ENCODE measurements around the gene PDE6B.
"Not testable (repeated sequence)": the region's sequence is repeated elsewhere in the genome, so short reads cannot be mapped to it uniquely, and the experiment has no call there.

Gene PDE6B

DNA sequence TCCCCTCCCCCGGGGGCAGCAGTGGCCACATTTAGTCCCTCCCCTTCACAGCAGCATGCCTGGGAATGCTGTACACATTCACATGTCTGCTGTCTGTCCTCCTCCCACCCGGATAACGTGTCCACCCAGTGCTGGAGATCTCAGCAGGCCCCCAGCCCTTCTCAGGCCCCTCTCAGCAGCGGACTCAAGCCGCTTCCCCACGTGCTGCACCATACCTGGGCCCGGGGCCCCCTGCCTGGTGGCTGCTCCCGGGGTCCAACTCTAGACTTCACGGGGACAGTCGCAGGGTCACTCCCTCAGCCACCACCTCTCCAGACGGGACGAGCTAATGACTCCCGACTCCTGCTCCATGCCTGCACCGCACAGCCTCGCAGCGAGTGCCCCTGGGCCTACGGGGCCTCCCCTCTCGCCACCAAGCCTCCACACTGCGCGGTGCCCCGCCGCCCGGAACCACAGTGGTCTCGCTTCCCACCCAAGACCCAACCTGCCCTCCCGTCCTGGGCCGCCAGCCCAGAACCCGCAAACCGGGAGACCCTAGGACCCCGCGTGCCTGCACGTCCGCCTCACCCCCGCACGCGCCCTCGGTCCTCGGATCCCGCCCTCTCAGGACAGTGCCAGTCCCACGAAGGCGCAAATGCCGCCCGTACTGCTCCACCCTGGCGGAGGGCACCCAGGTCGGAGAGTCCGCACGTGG is 79.0 kb downstream of the PDE6B start:
- DNase-seq (ENCODE audit: low read depth in 3 of 3), result no peak

DNA sequence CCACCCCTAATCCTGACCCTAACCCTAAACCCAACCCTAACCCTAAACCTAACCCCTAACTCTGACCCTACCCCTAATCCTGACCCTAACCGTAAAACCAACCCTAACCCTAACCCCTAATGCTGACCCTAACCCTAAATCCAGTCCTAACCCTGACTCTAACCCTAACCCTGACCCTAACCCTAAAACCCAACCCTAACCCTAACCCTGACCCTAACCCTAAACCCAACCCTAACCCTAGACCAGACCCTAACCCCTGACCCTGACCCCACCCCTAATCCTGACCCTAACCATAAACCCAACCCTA is 79.6 kb downstream of the PDE6B start:
- DNase-seq (ENCODE audit: low read depth in 3 of 3), result no peak

DNA sequence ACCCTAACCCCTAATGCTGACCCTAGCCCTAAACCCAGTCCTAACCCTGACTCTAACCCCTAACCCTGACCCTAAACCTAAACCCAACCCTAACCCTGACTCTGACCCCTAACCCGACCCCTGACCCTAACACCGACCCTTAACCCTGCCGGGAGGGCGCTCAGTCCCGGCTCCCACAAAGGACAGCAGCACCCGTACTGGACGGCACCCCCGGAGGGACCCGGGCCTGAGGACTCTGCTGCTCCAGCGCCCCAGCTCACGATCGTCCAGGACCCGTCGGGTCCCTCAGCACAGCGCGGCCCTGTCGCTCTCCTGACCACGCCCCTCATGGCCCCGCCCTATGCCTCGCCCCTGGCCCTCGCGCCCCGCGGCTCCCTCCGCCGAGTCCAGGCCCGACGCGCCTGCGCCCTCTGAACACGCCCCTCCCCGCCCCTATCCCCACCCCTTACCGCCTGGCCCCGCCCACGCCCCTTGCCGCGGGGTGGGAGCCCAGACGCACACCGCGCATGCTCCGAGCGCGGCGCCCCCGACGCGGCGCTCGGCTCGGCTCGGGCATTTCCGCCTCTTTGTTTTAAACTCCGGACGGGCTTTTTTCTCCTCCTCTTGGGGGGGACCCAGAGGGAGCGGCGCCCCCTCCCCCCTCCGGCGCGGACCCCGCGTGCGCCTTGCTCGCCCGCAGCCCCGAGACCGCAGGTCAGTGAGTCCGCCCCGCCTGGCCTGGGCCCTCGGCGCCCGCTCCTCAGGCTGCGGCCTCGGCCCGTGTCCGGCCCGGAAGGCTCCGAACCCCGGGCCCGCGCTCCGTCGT is 80.1 kb downstream of the PDE6B start, which contains the start of gene PCGF3:
TSS of gene PCGF3 (plus strand) at position 555 of the 805 bp plus-strand sequence. CDS start 27,849 bp downstream, outside the sequence.
- peak; percentile 95 to 98 (median 95) for DNase-seq (ENCODE audit: low read depth in 3 of 3)

DNA sequence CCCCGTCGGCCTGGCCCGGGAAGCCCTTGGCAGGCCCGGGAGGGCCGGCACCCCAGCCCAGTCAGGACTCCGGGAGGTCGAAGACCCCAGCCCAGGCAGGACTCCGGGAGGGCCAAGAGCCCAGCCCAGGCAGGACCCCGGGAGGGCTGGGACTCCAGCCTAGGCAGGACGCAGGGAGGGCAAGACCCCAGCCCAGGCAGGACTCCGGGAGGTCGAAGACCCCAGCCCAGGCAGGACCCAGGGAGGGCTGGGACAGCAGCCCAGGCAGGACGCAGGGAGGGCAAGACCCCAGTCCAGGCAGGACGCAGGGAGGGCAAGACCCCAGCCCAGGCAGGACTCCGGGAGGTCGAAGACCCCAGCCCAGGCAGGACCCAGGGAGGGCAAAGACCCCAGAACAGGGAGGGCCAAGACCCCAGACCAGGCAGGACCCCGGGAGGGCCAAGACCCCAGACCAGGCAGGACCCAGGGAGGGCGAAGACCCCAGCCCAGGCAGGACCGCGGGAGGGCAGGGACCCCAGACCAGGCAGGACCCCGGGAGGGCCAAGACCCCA is 80.8 kb downstream of the PDE6B start:
- DNase-seq (ENCODE audit: low read depth in 3 of 3), result not testable (repeated sequence)

DNA sequence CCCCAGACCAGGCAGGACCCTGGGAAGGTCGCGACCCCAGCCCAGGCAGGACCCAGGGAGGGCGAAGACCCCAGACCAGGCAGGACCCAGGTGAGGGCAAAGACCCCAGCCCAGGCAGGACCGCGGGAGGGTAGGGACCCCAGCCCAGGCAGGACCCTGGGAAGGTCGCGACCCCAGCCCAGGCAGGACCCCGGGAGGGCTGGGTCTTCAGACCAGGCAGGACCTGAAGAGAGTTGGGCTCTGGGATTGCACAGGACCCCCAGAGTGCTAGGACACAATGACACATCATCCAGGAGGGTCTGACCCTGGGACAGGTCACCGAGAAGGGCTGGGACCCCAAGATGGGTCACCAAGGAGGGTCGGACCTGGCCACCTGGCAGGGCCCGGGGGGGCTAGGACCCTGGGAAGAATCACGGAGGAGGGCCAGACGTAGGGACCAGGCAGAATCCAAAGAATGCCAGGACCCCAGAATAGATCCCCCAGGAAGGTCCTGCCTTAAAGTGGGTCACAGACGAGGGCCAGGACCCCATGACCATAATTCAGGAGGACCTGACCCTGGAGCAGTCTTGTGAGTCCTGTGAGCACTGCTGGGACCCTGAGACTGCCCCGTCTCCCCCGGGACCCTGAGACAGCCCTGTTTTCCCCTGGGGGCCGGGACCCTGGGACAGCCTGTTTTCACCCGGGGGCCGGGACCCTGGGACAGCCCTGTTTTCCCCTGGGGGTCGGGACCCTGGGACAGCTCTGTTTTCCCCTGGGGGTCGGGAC is 81.6 kb downstream of the PDE6B start:
- no peak for DNase-seq (ENCODE audit: low read depth in 3 of 3)

DNA sequence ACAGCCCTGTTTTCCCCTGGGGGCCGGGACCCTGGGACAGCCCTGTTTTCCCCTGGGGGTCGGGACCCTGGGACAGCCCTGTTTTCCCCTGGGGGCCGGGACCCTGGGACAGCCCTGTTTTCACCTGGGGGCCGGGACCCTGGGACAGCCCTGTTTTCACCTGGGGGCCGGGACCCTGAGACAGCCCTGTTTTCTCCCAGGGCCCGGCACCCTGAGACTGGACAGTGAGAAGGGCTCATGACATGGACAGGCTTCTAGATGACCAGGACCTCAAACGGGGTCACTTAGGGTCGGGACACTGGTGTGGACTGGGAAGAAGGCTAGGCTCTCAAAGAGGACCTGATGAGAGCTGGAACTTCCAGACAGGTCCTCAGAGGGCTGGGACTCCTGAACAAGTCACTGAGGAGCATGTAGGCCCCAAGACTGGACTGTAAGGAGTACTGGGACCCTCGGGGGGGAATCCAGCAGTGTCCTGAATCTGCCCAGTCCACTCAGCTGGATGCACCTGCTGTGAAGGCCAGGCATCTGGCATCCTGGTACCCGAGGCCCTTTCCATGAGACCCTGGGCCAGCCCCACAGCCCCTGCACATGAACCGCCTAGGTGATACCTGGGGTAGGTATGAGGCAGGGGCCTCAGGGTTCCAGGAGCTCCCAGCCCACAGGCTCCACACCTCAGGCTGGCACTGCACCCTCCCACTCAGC is 82.7 kb downstream of the PDE6B start:
- DNase-seq (ENCODE audit: low read depth in 3 of 3), result no peak

DNA sequence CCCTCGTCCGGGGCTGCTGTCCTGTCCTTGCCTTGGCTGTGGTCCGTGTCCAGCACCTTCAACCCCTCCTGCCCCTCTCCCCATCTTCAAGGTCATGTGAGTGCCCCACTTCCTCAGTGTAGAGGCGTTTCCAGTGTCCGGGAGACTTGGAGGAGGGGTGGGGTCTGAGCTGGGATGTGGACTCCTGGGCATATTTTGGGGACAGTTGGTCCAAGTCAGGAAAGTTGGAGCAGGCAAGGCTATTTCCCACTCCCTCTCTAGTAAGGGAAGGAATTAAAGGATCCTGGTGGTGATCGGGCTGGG is 83.2 kb downstream of the PDE6B start:
- no peak for DNase-seq (ENCODE audit: low read depth in 3 of 3)

DNA sequence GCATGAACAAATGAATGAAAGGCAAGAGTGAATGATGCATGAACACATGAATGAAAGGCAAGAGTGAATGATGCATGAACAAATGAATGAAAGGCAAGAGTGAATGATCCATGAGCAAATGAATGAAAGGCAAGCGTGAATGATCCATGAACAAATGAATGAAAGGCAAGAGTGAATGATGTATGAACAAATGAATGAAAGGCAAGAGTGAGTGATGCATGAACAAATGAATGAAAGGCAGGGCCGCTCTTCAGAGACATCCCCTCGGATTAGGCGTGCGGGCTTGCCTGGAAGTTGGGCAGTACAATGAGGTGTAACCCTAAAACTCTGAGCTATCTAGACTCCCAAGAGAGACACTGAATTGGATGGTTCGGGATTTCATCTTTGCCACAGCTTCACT is 84.0 kb downstream of the PDE6B start:
- no peak for DNase-seq (ENCODE audit: low read depth in 3 of 3)

DNA sequence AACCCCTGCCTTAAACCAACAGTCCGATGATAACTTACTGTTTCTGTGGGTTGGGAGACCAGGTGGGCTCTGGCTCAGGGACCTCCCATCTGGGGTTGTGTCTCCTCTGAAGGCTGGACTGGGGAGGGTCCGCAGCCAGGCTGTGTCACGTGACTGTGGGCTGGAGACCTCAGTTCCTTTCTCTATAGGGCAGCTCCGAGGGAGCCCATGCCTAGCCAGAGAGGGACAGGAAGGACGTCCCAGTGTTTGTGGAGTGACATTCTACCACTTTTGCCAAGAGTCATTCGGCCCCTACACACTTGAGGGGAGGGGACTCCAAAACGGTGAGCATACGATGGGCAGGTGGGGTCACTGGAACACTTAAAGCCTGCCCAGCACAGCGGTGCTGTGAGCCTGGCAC is 84.7 kb downstream of the PDE6B start:
- no peak for DNase-seq (ENCODE audit: low read depth in 3 of 3)

DNA sequence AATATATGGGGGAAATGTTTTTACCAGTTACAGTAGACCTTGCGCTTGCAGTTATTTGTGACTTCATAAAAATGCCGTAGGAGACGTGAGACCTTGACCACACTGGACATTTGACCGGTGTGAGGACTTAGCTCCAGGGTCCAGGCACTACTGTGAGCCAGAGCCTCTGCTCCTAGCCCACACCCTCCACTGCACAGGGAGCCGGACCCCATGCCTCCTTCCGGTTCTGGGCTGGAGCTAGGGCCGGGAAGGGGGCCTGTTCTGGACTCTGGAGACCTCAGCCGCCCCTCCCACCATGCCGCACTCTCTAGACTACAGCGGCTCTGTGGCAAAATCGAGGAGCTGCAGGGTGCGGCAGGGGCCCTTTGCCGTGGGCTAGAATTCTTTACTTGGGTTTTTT is 85.5 kb downstream of the PDE6B start:
- DNase-seq (ENCODE audit: low read depth in 3 of 3), result no peak

DNA sequence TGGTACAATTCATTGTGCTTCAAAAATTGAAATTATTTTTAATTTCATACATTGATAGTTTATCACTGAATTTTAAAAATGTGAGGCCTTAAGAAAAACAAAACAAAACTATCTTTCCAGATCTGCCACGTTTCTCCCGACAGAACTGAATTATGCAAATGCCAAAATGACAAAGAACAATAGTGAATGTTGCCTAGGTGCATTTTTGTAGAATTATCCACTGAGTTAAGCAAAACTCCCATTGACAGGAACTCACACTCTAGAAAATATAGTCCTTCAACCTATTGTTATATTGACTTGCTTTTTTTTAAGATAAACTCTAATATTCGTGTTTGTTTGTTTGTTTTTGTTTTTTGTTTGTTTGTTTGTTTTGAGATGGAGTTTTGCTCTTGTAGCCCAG is 86.7 kb downstream of the PDE6B start:
- no peak for DNase-seq (ENCODE audit: low read depth in 3 of 3)

DNA sequence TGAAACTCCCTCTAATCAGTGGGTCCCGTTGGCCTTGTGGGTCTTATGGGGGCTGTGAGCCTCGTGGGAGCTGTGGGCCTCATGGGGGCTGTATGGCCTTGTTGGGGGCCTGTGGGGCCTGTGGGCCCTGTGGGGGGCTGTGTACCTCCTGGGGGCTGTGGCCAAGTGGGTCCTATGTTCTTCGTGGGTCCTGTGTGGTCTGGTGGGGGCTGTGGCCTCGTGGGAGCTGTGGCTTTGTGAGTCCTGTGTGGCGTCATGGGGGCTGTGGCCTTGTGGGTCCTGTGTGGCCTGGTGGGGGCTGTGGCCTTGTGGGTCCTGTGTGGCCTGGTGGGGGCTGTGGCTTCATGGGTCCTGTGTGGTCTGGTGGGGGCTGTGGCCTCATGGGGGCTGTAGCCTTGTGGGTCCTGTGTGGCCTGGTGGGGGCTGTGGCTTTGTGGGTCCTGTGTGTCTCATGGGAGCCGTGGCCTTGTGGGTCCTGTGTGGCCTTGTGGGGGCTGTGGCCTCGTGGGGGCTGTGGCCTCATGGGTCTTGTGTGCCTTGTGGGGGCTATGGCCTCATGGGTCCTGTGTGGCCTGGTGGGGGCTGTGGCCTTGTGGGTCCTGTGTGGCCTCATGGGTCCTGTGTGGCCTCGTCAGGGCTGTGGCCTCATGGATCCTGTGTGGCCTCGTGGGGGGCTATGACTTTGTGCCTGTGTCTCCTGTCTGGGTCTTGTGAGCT is 87.7 kb downstream of the PDE6B start:
- no peak for DNase-seq (ENCODE audit: low read depth in 3 of 3)

DNA sequence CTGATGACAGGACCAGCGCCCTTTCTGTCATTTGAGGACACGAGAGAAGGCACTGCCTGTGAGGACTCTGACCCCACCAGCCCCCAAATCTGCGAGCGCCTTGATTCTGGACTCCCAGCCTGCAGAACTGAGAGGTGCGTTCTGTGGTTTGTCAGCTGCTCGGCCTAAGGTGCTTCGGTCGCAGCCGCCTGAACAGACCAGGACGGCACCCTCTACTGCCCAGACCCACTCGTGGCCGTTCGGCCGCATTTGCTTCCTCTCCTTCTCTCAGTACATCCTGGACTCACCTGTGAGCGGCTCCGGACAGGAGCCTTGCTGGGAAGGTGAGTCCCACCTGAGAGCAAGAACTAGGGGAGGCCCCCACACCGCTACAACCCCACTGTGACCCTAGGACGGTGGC is 88.7 kb downstream of the PDE6B start:
- DNase-seq (ENCODE audit: low read depth in 3 of 3), result no peak

DNA sequence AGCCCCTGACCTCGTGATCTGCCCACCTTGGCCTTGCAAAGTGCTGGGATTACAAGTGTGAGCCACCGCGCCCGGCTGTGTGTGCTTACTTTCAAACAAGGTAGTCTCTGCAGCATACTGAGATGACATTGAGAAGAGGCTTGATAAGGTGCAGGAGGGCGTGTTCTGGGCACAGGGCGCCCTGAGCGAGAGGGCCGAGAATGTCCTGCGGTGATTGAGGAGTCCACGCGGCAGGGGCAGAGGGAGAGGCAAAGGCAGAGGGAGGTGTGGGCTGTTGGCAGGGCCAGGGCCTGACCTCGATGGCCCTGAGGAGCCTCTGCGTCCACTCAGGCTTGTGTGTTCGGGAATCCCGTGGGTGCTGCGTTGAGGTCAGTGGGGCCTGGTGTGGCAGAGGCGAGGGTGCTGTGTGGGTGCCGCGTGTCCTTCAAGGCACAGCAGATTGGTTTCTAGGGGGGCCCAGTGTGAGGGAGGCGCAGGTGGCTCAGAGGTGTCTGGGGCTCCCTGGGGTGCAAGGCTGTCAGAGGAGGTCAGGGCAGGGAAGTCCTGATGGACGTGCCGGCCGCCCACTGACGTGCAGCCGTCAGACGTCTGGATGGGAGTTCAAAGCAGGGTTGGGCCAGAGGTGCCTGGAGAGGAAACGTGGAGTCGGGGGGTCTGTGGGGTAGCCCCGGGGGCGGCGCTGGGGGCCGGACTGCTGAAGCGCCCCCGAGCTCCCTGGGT is 92.4 kb downstream of the PDE6B start:
- no peak for DNase-seq (ENCODE audit: low read depth in 3 of 3)

DNA sequence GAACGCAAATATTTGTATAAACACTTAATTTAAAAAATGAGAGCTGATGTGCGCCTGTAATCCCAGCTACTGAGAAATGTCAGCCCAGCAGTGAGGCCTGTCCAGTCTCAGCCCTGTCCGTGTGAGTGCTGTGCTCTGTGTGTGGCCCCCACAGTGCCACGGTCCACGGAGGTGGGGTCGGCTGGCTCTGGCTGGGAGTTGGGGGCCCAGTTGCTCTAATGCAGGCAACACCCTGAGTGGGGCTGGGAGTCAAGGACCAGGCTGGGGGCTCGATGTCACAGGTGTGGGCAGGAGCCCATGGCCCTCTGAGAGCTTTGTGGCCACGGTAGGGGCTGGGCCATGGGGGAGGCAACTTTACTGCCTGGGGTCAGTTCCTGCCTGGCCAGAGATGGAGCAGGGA is 93.1 kb downstream of the PDE6B start:
- no peak for DNase-seq (ENCODE audit: low read depth in 3 of 3)
